Endothelial cell (in vitro differentiated cells): ENCODE measurements around the gene CGNL1. TPM values are rescaled to one million over a fixed set of nuclear protein-coding genes. Genes with fewer than 3 reads are reported as not detected.
A peak's percentile ranks its signal among the peaks of the same experiment; 100 is the strongest.

Experiments
- DNase-seq: peaks from one replicate; pipeline ENCODE4 v3.0.0; 2021; ENCODE audit warnings: low spot score
- H3K27ac Mint-ChIP-seq: one replicate; pipeline ENCODE4 v1.8.0; 2021; ENCODE audit warnings: mixed read lengths, inconsistent platforms; ENCODE audit not compliant: unreplicated experiment
- H3K27me3 Mint-ChIP-seq: one replicate; pipeline ENCODE4 v1.8.0; 2021; ENCODE audit warnings: mild to moderate bottlenecking, moderate library complexity, mixed read lengths, inconsistent platforms; ENCODE audit not compliant: unreplicated experiment
- H3K36me3 Mint-ChIP-seq: one replicate; pipeline ENCODE4 v1.8.0; 2021; ENCODE audit warnings: mild to moderate bottlenecking, low read depth, mixed read lengths, inconsistent platforms; ENCODE audit not compliant: unreplicated experiment
- H3K4me1 Mint-ChIP-seq: one replicate; pipeline ENCODE4 v1.8.0; 2021; ENCODE audit warnings: mild to moderate bottlenecking, mixed read lengths, inconsistent platforms; ENCODE audit not compliant: unreplicated experiment
- H3K4me3 Mint-ChIP-seq: one replicate; pipeline ENCODE4 v1.8.0; 2021; ENCODE audit warnings: mild to moderate bottlenecking, mixed read lengths, inconsistent platforms; ENCODE audit not compliant: unreplicated experiment
- H3K9me3 Mint-ChIP-seq: one replicate; pipeline ENCODE4 v1.8.0; 2021; ENCODE audit warnings: mixed read lengths, inconsistent platforms; ENCODE audit not compliant: unreplicated experiment
- CTCF ChIP-seq: fragments of 200-600 bp; sonication (generic); IDR thresholded peaks from one replicate; pipeline ENCODE4 v1.5.0; 2021; ENCODE audit warnings: antibody characterized with exemption; ENCODE audit not compliant: unreplicated experiment
- total RNA-seq: library from RNA; stranded (reverse); fragmentation: NEBNext Ultra II Directional; extraction: Animal tissue kit (Norgen Biotek cat#: 25700); gene quantifications from one replicate; pipeline ENCODE4 v1.2.1, GENCODE V29; 2021; ENCODE audit not compliant: unreplicated experiment

CGNL1 gene
- total RNA-seq, 1 donor from 2014 or later, result 238 TPM

GRCh38 chr15:57395292-57395691, 19.0 kb downstream of the CGNL1 start:
- Mint-ChIP-seq H3K36me3 (peaks cover 33% of the 10 kb centered on the region), H3K27me3 (no peaks in the 10 kb centered on the region), H3K27ac (no peak overlapping the region), H3K4me3 (no peak overlapping the region), H3K9me3 (no peaks in the 10 kb centered on the region), H3K4me1 (peaks cover 59% of the 10 kb centered on the region)
- TF ChIP-seq CTCF, result no peak
- no peak for DNase-seq

GRCh38 chr15:57398336-57398735, 22.0 kb downstream of the CGNL1 start:
- peaks cover 41% of the 10 kb centered on the region for H3K4me1 Mint-ChIP-seq
- H3K9me3 Mint-ChIP-seq, result no peaks in the 10 kb centered on the region
- H3K27ac Mint-ChIP-seq, result peak overlapping the region; percentile 89
- peaks cover 32% of the 10 kb centered on the region for H3K36me3 Mint-ChIP-seq
- H3K4me3 Mint-ChIP-seq, result peak overlapping the region; percentile 38
- no peak for TF ChIP-seq CTCF
- H3K27me3 Mint-ChIP-seq, result no peaks in the 10 kb centered on the region
- no peak for DNase-seq

GRCh38 chr15:57401546-57401945, 25.2 kb downstream of the CGNL1 start:
- Mint-ChIP-seq H3K36me3 (peaks cover 35% of the 10 kb centered on the region), H3K27ac (no peak overlapping the region), H3K9me3 (no peaks in the 10 kb centered on the region), H3K27me3 (peaks cover 2% of the 10 kb centered on the region), H3K4me1 (peaks cover 56% of the 10 kb centered on the region), H3K4me3 (no peak overlapping the region)
- no peak for DNase-seq
- TF ChIP-seq CTCF, result no peak

GRCh38 chr15:57403017-57403416, 26.7 kb downstream of the CGNL1 start:
- Mint-ChIP-seq H3K9me3 (no peaks in the 10 kb centered on the region), H3K27ac (no peak overlapping the region)
- DNase-seq, result no peak

More at GRCh38 chr15:57403017-57403416, 26.7 kb downstream of the CGNL1 start:
- Mint-ChIP-seq H3K36me3 (peaks cover 36% of the 10 kb centered on the region), H3K4me3 (no peak overlapping the region), H3K27me3 (peaks cover 2% of the 10 kb centered on the region), H3K4me1 (peaks cover 53% of the 10 kb centered on the region)
- TF ChIP-seq CTCF, result no peak
